ENCODE data around the gene COL24A1. TPM values are rescaled to one million over a fixed set of nuclear protein-coding genes. Genes with fewer than 3 reads are reported as not detected.

COL24A1 gene
- total and polyA plus RNA-seq, 2 of the 8 experiments (the other 6 are each of a cell fraction or from before 2014, with no cell fraction given): 0.23 to 1.1 TPM

DNA sequence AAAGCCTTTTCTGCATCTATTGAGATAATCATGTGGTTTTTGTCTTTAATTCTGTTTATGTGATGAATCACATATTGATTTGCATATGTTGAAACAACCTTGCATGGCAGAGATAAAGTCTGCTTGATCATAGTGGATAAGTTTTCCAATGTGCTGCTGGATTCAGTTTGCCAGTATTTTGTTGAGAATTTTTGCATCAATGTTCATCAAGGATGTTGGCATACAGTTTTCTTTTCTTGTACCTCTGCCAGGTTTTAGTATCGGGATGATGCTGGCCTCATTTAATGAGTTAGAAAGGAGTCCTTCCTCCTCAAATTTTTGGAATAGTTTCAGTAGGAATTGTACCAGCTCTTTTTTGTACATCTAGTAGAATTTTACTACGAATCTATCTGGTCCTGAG lies 55.0 kb downstream of the COL24A1 start (continued):
- TF ChIP-seq POU5F1 (IDR thresholded peaks at IDR 0.05; ENCODE audit: low read depth, low read length) (no peak), CTBP2 (IDR thresholded peaks at IDR 0.05; ENCODE audit: borderline replicate concordance, insufficient read depth, insufficient read length, low read length) (no peak)
- TF ChIP-seq, protein P1, sequence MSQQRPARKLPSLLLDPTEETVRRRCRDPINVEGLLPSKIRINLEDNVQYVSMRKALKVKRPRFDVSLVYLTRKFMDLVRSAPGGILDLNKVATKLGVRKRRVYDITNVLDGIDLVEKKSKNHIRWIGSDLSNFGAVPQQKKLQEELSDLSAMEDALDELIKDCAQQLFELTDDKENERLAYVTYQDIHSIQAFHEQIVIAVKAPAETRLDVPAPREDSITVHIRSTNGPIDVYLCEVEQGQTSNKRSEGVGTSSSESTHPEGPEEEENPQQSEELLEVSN (IDR thresholded peaks at IDR 0.05): no peak

Measured in H1 (cell line).